Measurements from ENCODE around the gene KIF25. TPM values are rescaled to one million over a fixed set of nuclear protein-coding genes. Genes with fewer than 3 reads are reported as not detected.

The KIF25 gene
- total and polyA plus RNA-seq, 4 donors = 0.05 TPM; not detected in 3

GRCh38 chr6:167965592-167966539 is 31.6 kb upstream of the KIF25 start:
- Histone ChIP-seq H3K27ac (ENCODE audit: low read depth in 1 of 2, low read length in 2 of 2) (peak overlapping the region; percentile 83 to 87), H3K4me1 (ENCODE audit: control insufficient read depth in 4 of 4, insufficient read depth in 4 of 4, low read length in 3 of 4) (peaks cover 14 to 49% (median 38%) of the 10 kb centered on the region in 4 donors), H3K4me3 (ENCODE audit: low read depth in 1 of 3, low read length in 3 of 3) (no peak overlapping the region), H3K9ac (ENCODE audit: low read depth in 1 of 2, low read length in 2 of 2) (peak overlapping the region; percentile 38 to 86), H3K36me3 (ENCODE audit: control insufficient read depth in 4 of 4, insufficient read depth in 3 of 4, low read depth in 1 of 4, low read length in 3 of 4) (peaks cover 1 to 32% (median 10%) of the 10 kb centered on the region in 4 donors), H3K27me3 (ENCODE audit: control insufficient read depth in 4 of 4, insufficient read depth in 4 of 4, low read length in 3 of 4) (no peaks in the 10 kb centered on the region), H3K9me3 (ENCODE audit: control insufficient read depth in 4 of 4, low read length in 3 of 4) (no peaks in the 10 kb centered on the region)
- DNase-seq (ENCODE audit: low spot score) = no peak
- 40% methylated on average over 39 of the region's 39 CpGs for WGBS
- TF ChIP-seq HNF4A (conservative IDR thresholded peaks at IDR 0.05) (peak; percentile 61 to 68), ZBTB33 (IDR thresholded peaks at IDR 0.05) (no peak), SP1 (IDR thresholded peaks at IDR 0.05) (peak; percentile 79), JUND (IDR thresholded peaks at IDR 0.05) (peak in 1 of 2 donors; percentile 14), YY1 (IDR thresholded peaks at IDR 0.05) (peak; percentile 24), NR2F2 (IDR thresholded peaks at IDR 0.05) (peak; percentile 89), RXRA (IDR thresholded peaks at IDR 0.05) (peak; percentile 78 to 88), EGR1 (IDR thresholded peaks at IDR 0.05; ENCODE audit: low read depth in 2 of 2) (no peak)

- Histone ChIP-seq H3K27ac (ENCODE audit: low read depth in 1 of 2, low read length in 2 of 2) (no peak overlapping the region), H3K27me3 (ENCODE audit: control insufficient read depth in 4 of 4, insufficient read depth in 4 of 4, low read length in 3 of 4) (no peaks in the 10 kb centered on the region), H3K9ac (ENCODE audit: low read depth in 1 of 2, low read length in 2 of 2) (no peak overlapping the region), H3K4me1 (ENCODE audit: control insufficient read depth in 4 of 4, insufficient read depth in 4 of 4, low read length in 3 of 4) (peaks cover 14 to 43% (median 36%) of the 10 kb centered on the region in 4 donors), H3K9me3 (ENCODE audit: control insufficient read depth in 4 of 4, low read length in 3 of 4) (no peaks in the 10 kb centered on the region), H3K36me3 (ENCODE audit: control insufficient read depth in 4 of 4, insufficient read depth in 3 of 4, low read depth in 1 of 4, low read length in 3 of 4) (peaks cover 1 to 32% (median 12%) of the 10 kb centered on the region in 4 donors), H3K4me3 (ENCODE audit: low read depth in 1 of 3, low read length in 3 of 3) (no peak overlapping the region)
- no peak for DNase-seq (ENCODE audit: low spot score)
- WGBS = 67% methylated on average over 8 of the region's 8 CpGs
- TF ChIP-seq RXRA (IDR thresholded peaks at IDR 0.05) (peak in 1 of 2 donors; percentile 42), YY1 (IDR thresholded peaks at IDR 0.05) (no peak), HNF4A (conservative IDR thresholded peaks at IDR 0.05) (peak in 1 of 2 donors; percentile 16), FOXA2 (IDR thresholded peaks at IDR 0.05) (no peak)
These were observed 30.9 kb upstream of the KIF25 start for GRCh38 chr6:167966540-167966905.

GRCh38 chr6:167968091-167968490 is 29.4 kb upstream of the KIF25 start:
- no peaks in the 10 kb centered on the region for H3K9me3 ChIP-seq (ENCODE audit: control insufficient read depth in 4 of 4, low read length in 3 of 4)
- WGBS = 75% methylated on average over 6 of the region's 6 CpGs
- no peaks in the 10 kb centered on the region for H3K27me3 ChIP-seq (ENCODE audit: control insufficient read depth in 4 of 4, insufficient read depth in 4 of 4, low read length in 3 of 4)
- H3K9ac ChIP-seq (ENCODE audit: low read depth in 1 of 2, low read length in 2 of 2) = no peak overlapping the region
- no peak overlapping the region for H3K27ac ChIP-seq (ENCODE audit: low read depth in 1 of 2, low read length in 2 of 2)
- peaks cover 7 to 30% (median 25%) of the 10 kb centered on the region in 4 donors for H3K4me1 ChIP-seq (ENCODE audit: control insufficient read depth in 4 of 4, insufficient read depth in 4 of 4, low read length in 3 of 4)
- TF ChIP-seq HNF4A (conservative IDR thresholded peaks at IDR 0.05) (no peak), EGR1 (IDR thresholded peaks at IDR 0.05; ENCODE audit: low read depth in 2 of 2) (no peak), SP1 (IDR thresholded peaks at IDR 0.05) (no peak), CTCF (IDR thresholded peaks at IDR 0.05; ENCODE audit: low read depth, low read length, missing input control) (peak; percentile 28), RAD21 (IDR thresholded peaks at IDR 0.05) (peak; percentile 63 to 72), FOXA2 (IDR thresholded peaks at IDR 0.05) (no peak)
- H3K36me3 ChIP-seq (ENCODE audit: control insufficient read depth in 4 of 4, insufficient read depth in 3 of 4, low read depth in 1 of 4, low read length in 3 of 4) = peaks cover 1 to 26% (median 10%) of the 10 kb centered on the region in 4 donors
- no peak for DNase-seq (ENCODE audit: low spot score)
- no peak overlapping the region for H3K4me3 ChIP-seq (ENCODE audit: low read depth in 1 of 3, low read length in 3 of 3)
